ENCODE results near the gene HSPB1.
"Not testable (repeated sequence)": the region's sequence is repeated elsewhere in the genome, so short reads cannot be mapped to it uniquely, and the experiment has no call there.

The HSPB1 gene

GRCh38 chr7:76310102-76310957, 7.9 kb downstream of the HSPB1 start:
- DNase-seq: no peak

- not testable (repeated sequence) for DNase-seq
These were observed 9.4 kb downstream of the HSPB1 start for GRCh38 chr7:76311838-76312237.

GRCh38 chr7:76314042-76314721, 11.7 kb downstream of the HSPB1 start:
- peak; percentile 56 for DNase-seq

GRCh38 chr7:76314740-76315139, 12.3 kb downstream of the HSPB1 start:
- DNase-seq: not testable (repeated sequence)

GRCh38 chr7:76315364-76315763, 12.9 kb downstream of the HSPB1 start:
- no peak for DNase-seq

- no peak for DNase-seq
These were observed 14.7 kb downstream of the HSPB1 start for GRCh38 chr7:76316984-76317781.

- DNase-seq: peak; percentile 95
These were observed 15.5 kb downstream of the HSPB1 start for GRCh38 chr7:76317782-76318487.

GRCh38 chr7:76318488-76319353, 16.2 kb downstream of the HSPB1 start:
- DNase-seq: no peak

GRCh38 chr7:76325092-76325491, 22.6 kb downstream of the HSPB1 start:
- DNase-seq: no peak

GRCh38 chr7:76325811-76326210, 23.3 kb downstream of the HSPB1 start:
- no peak for DNase-seq

GRCh38 chr7:76326646-76327233, 24.3 kb downstream of the HSPB1 start:
- DNase-seq: no peak

GRCh38 chr7:76327610-76328009, 25.1 kb downstream of the HSPB1 start:
- no peak for DNase-seq

GRCh38 chr7:76328389-76328788, 25.9 kb downstream of the HSPB1 start:
- no peak for DNase-seq

GRCh38 chr7:76329479-76329878, 27.0 kb downstream of the HSPB1 start:
- no peak for DNase-seq

- DNase-seq: no peak
These were observed 27.8 kb downstream of the HSPB1 start for GRCh38 chr7:76330261-76330660.

GRCh38 chr7:76330673-76331072, 28.2 kb downstream of the HSPB1 start:
- DNase-seq: no peak

- DNase-seq: no peak
These were observed 29.6 kb downstream of the HSPB1 start for GRCh38 chr7:76332078-76332477.

- no peak for DNase-seq
These were observed 31.1 kb downstream of the HSPB1 start for GRCh38 chr7:76333511-76334101.

- DNase-seq: no peak
These were observed 32.0 kb downstream of the HSPB1 start for GRCh38 chr7:76334320-76334967.

GRCh38 chr7:76335417-76335816, 32.9 kb downstream of the HSPB1 start:
- DNase-seq: not testable (repeated sequence)

Measured in NCI-H1436 treated with DMSO at 0.1 percent for 48 hours (cell line).